Measurements from ENCODE around the gene PTPN6.

PTPN6 gene

GRCh38 chr12:6909421-6910145 lies 41.6 kb upstream of the PTPN6 start:
- no peak overlapping the region for H3K4me3 ChIP-seq (ENCODE audit: low read depth, low read length)
- no peak for DNase-seq (ENCODE audit: low read depth)
- no peak for TF ChIP-seq CTCF (IDR thresholded peaks at IDR 0.05; ENCODE audit: low read depth, low read length, missing control alignments)
- in situ Hi-C loops (cut with HindIII; ENCODE audit: low sequenced_read_pairs), result no loop called here

GRCh38 chr12:6912164-6912935 lies 38.8 kb upstream of the PTPN6 start:
- TF ChIP-seq CTCF (IDR thresholded peaks at IDR 0.05; ENCODE audit: low read depth, low read length, missing control alignments), result no peak
- DNase-seq (ENCODE audit: low read depth), result no peak
- in situ Hi-C loops (cut with HindIII; ENCODE audit: low sequenced_read_pairs), result no loop called here
- H3K4me3 ChIP-seq (ENCODE audit: low read depth, low read length), result no peak overlapping the region

- DNase-seq (ENCODE audit: low read depth), result no peak
- in situ Hi-C loops (cut with HindIII; ENCODE audit: low sequenced_read_pairs), result no loop called here
- TF ChIP-seq CTCF (IDR thresholded peaks at IDR 0.05; ENCODE audit: low read depth, low read length, missing control alignments), result no peak
- H3K4me3 ChIP-seq (ENCODE audit: low read depth, low read length), result peak within 1 kb of the TSS; percentile 53
Observed at GRCh38 chr12:6914246-6914946, 36.8 kb upstream of the PTPN6 start, which contains the start of gene ENO2. TSS of gene ENO2 (plus strand) at chr12:6914580. CDS start at chr12:6915833, 1,253 bp downstream.

GRCh38 chr12:6914947-6915788 lies 36.0 kb upstream of the PTPN6 start:
- in situ Hi-C loops (cut with HindIII; ENCODE audit: low sequenced_read_pairs), result no loop called here
- no peak for DNase-seq (ENCODE audit: low read depth)

GRCh38 chr12:6915789-6916285 lies 35.3 kb upstream of the PTPN6 start:
- in situ Hi-C loops (cut with HindIII; ENCODE audit: low sequenced_read_pairs), result no loop called here
- H3K4me3 ChIP-seq (ENCODE audit: low read depth, low read length), result no peak overlapping the region
- TF ChIP-seq CTCF (IDR thresholded peaks at IDR 0.05; ENCODE audit: low read depth, low read length, missing control alignments), result no peak
- no peak for DNase-seq (ENCODE audit: low read depth)

More at GRCh38 chr12:6914947-6915788, 36.0 kb upstream of the PTPN6 start:
- TF ChIP-seq CTCF (IDR thresholded peaks at IDR 0.05; ENCODE audit: low read depth, low read length, missing control alignments), result no peak
- H3K4me3 ChIP-seq (ENCODE audit: low read depth, low read length), result peak overlapping the region; percentile 53

Measured in astrocyte of the cerebellum (primary cell).